Measurements from ENCODE around the gene DES.
"Not testable (repeated sequence)": the region's sequence is repeated elsewhere in the genome, so short reads cannot be mapped to it uniquely, and the experiment has no call there.

GRCh38 chr2:219407343-219407742, 10.8 kb upstream of the DES start:
- TF ChIP-seq CTCF (IDR thresholded peaks at IDR 0.05; ENCODE audit: poor library complexity, severe bottlenecking); REST (IDR thresholded peaks at IDR 0.05; ENCODE audit: borderline replicate concordance); EP300 (conservative IDR thresholded peaks at IDR 0.05; ENCODE audit: poor library complexity, severe bottlenecking); EZH2 (IDR thresholded peaks at IDR 0.05; ENCODE audit: borderline replicate concordance, insufficient read depth, low read length, poor library complexity, severe bottlenecking); SMC3 (conservative IDR thresholded peaks at IDR 0.05; ENCODE audit: poor library complexity); TAF1 (IDR thresholded peaks at IDR 0.05; ENCODE audit: low read depth); POLR2AphosphoS5 (IDR thresholded peaks at IDR 0.05); MXI1 (conservative IDR thresholded peaks at IDR 0.05; ENCODE audit: poor library complexity, severe bottlenecking); RAD21 (conservative IDR thresholded peaks at IDR 0.05): not testable (repeated sequence)
